ENCODE measurements around the gene KCNMA1. TPM values are rescaled to one million over a fixed set of nuclear protein-coding genes. Genes with fewer than 3 reads are reported as not detected.
A peak's percentile ranks its signal among the peaks of the same experiment; 100 is the strongest.

The KCNMA1 gene
- total RNA-seq, 1 donor: 106 TPM

- TF ChIP-seq CTCF (IDR thresholded peaks at IDR 0.05; ENCODE audit: insufficient read depth, low read length): peak; percentile 96
- H3K4me3 ChIP-seq (ENCODE audit: low read depth, low read length): no peak overlapping the region
- peak; percentile 87 for DNase-seq (ENCODE audit: low read depth)
Observed at GRCh38 chr10:77428691-77429395, 208.8 kb downstream of the KCNMA1 start.

GRCh38 chr10:77424257-77424656, 213.4 kb downstream of the KCNMA1 start:
- no peak for TF ChIP-seq CTCF (IDR thresholded peaks at IDR 0.05; ENCODE audit: insufficient read depth, low read length)
- DNase-seq (ENCODE audit: low read depth): no peak
- no peak overlapping the region for H3K4me3 ChIP-seq (ENCODE audit: low read depth, low read length)

GRCh38 chr10:77422491-77423338, 214.9 kb downstream of the KCNMA1 start:
- no peak overlapping the region for H3K4me3 ChIP-seq (ENCODE audit: low read depth, low read length)
- DNase-seq (ENCODE audit: low read depth): peak; percentile 60

GRCh38 chr10:77421591-77421990, 216.0 kb downstream of the KCNMA1 start:
- DNase-seq (ENCODE audit: low read depth): no peak
- TF ChIP-seq CTCF (IDR thresholded peaks at IDR 0.05; ENCODE audit: insufficient read depth, low read length): no peak
- H3K4me3 ChIP-seq (ENCODE audit: low read depth, low read length): no peak overlapping the region

More at GRCh38 chr10:77422491-77423338, 214.9 kb downstream of the KCNMA1 start:
- TF ChIP-seq CTCF (IDR thresholded peaks at IDR 0.05; ENCODE audit: insufficient read depth, low read length): no peak

GRCh38 chr10:77420947-77421523, 216.6 kb downstream of the KCNMA1 start:
- no peak overlapping the region for H3K4me3 ChIP-seq (ENCODE audit: low read depth, low read length)
- no peak for DNase-seq (ENCODE audit: low read depth)
- TF ChIP-seq CTCF (IDR thresholded peaks at IDR 0.05; ENCODE audit: insufficient read depth, low read length): no peak

GRCh38 chr10:77419979-77420378, 217.6 kb downstream of the KCNMA1 start:
- no peak for DNase-seq (ENCODE audit: low read depth)
- H3K4me3 ChIP-seq (ENCODE audit: low read depth, low read length): no peak overlapping the region
- no peak for TF ChIP-seq CTCF (IDR thresholded peaks at IDR 0.05; ENCODE audit: insufficient read depth, low read length)
